Suprapubic skin (tissue), 4 donors: ENCODE data around the gene DPM2.

ENCODE experiments used
- CTCF ChIP-seq, 2 donors: fragments of 200-600 bp in 1 of 2; fragments of 450-650 bp in 1 of 2; sonication (generic) in 1 of 2; IDR thresholded peaks; one replicate each; pipeline ENCODE4 v1.5.1; 2016 to 2019; ENCODE audit warnings: antibody characterized with exemption in 2 of 2, mild to moderate bottlenecking in 1 of 2, moderate library complexity in 1 of 2
- EP300 ChIP-seq: sonication (generic); formaldehyde crosslinking; IDR thresholded peaks from one replicate; pipeline ENCODE4 v1.6.1; 2017; ENCODE audit warnings: antibody characterized with exemption
- POLR2A ChIP-seq, 2 donors: fragments of 450-650 bp; IDR thresholded peaks; one replicate each; pipeline ENCODE4 v1.6.1; 2017; ENCODE audit warnings: antibody characterized with exemption in 2 of 2, mild to moderate bottlenecking in 2 of 2, moderate library complexity in 2 of 2
- POLR2AphosphoS5 ChIP-seq, 3 donors: sonication (generic); formaldehyde crosslinking; IDR thresholded peaks; one replicate each; pipeline ENCODE4 v1.6.1; 2017; ENCODE audit warnings: antibody characterized with exemption in 3 of 3

GRCh38 chr9:127917603-127918002, 20.1 kb downstream of the DPM2 start:
- TF ChIP-seq POLR2A (IDR thresholded peaks at IDR 0.05), result no peak
- TF ChIP-seq CTCF (IDR thresholded peaks at IDR 0.05), result no peak
- TF ChIP-seq POLR2AphosphoS5 (IDR thresholded peaks at IDR 0.05), result no peak
- no peak for TF ChIP-seq EP300
